ENCODE results near the gene WNK2.
"Not testable (repeated sequence)": the region's sequence is repeated elsewhere in the genome, so short reads cannot be mapped to it uniquely, and the experiment has no call there.

DNA sequence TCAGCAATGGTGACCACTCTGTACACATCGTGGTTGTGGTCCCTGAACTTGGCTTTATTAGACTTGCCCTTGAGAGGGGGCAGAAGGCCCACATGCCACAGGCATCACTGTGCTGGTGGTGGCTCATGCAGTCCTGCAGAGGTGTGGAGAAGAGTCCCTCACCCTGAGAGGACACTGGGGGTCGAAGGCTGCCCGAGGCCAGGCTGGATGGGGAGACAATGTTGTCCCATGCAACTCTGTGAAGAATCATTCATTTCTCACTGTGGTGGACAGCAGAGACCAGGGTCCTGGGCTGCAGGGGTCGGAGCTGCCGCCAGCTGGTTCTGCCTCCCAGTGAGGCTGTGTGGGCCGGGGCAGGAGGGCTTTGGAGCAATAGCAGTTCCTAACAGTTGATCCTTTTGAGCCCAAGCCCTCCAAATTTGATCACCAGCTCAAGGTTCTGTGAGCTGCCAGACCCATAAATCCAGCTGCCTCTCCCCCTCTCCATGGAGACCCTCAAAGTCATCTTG lies 139.6 kb downstream of the WNK2 start:
- TF ChIP-seq, protein P1, sequence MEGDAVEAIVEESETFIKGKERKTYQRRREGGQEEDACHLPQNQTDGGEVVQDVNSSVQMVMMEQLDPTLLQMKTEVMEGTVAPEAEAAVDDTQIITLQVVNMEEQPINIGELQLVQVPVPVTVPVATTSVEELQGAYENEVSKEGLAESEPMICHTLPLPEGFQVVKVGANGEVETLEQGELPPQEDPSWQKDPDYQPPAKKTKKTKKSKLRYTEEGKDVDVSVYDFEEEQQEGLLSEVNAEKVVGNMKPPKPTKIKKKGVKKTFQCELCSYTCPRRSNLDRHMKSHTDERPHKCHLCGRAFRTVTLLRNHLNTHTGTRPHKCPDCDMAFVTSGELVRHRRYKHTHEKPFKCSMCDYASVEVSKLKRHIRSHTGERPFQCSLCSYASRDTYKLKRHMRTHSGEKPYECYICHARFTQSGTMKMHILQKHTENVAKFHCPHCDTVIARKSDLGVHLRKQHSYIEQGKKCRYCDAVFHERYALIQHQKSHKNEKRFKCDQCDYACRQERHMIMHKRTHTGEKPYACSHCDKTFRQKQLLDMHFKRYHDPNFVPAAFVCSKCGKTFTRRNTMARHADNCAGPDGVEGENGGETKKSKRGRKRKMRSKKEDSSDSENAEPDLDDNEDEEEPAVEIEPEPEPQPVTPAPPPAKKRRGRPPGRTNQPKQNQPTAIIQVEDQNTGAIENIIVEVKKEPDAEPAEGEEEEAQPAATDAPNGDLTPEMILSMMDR (IDR thresholded peaks at IDR 0.05) = not testable (repeated sequence)
- not testable (repeated sequence) for TF ChIP-seq RAD21 (conservative IDR thresholded peaks at IDR 0.05 in 1 of 2, IDR thresholded peaks at IDR 0.05 in 1 of 2); MAX (IDR thresholded peaks at IDR 0.05)
